Endothelial cell of hepatic sinusoid (primary cell): ENCODE measurements around the gene TMEM123.
"Not testable (repeated sequence)": the region's sequence is repeated elsewhere in the genome, so short reads cannot be mapped to it uniquely, and the experiment has no call there.

Experiments
- in situ Hi-C: cut with HindIII; loops from 2 replicates; pipeline ENCODE4 v1.10.0; 2017; ENCODE audit warnings: low sequenced_read_pairs

TMEM123 gene

GRCh38 chr11:102374633-102375424 lies 77.7 kb downstream of the TMEM123 start:
- in situ Hi-C loops = not testable (repeated sequence)

GRCh38 chr11:102368472-102368871 lies 84.1 kb downstream of the TMEM123 start:
- in situ Hi-C loops = no loop called here

- in situ Hi-C loops = no loop called here
Observed at GRCh38 chr11:102367364-102367763, 85.2 kb downstream of the TMEM123 start.

- in situ Hi-C loops = no loop called here
Observed at GRCh38 chr11:102364991-102365390, 87.6 kb downstream of the TMEM123 start.

- in situ Hi-C loops = no loop called here
Observed at GRCh38 chr11:102361086-102362031, 91.2 kb downstream of the TMEM123 start.

GRCh38 chr11:102360681-102361080 lies 91.9 kb downstream of the TMEM123 start:
- in situ Hi-C loops = no loop called here

GRCh38 chr11:102359372-102359771 lies 93.2 kb downstream of the TMEM123 start:
- in situ Hi-C loops = no loop called here

- in situ Hi-C loops = no loop called here
Observed at GRCh38 chr11:102357116-102357515, 95.4 kb downstream of the TMEM123 start.

GRCh38 chr11:102347462-102348370 lies 104.8 kb downstream of the TMEM123 start:
- in situ Hi-C loops = no loop called here

GRCh38 chr11:102346748-102347461 lies 105.7 kb downstream of the TMEM123 start, which contains the start of gene BIRC2:
Gene BIRC2 (plus strand): TSS chr11:102347214. CDS start chr11:102349855, 2,641 bp downstream.
- in situ Hi-C loops = no loop called here

- in situ Hi-C loops = no loop called here
Observed at GRCh38 chr11:102346456-102346747, 106.2 kb downstream of the TMEM123 start.
